Brain microvascular endothelial cell (primary cell): ENCODE results near the gene CELF1.

Source experiments
- DNase-seq: peaks from one replicate; pipeline ENCODE4 v3.0.0-alpha.2; 2020
- H3K27ac ChIP-seq: fragments of 250-450 bp; sonication (Bioruptor Pico); 2 replicates; pipeline ENCODE4 v1.5.1; 2020; ENCODE audit warnings: mild to moderate bottlenecking, moderate library complexity
- H3K27me3 ChIP-seq: fragments of 250-450 bp; sonication (Bioruptor Pico); replicated peaks from 2 replicates; pipeline ENCODE4 v1.5.1; 2020; ENCODE audit warnings: mild to moderate bottlenecking
- H3K36me3 ChIP-seq: fragments of 250-450 bp; sonication (Bioruptor Pico); replicated peaks from 2 replicates; pipeline ENCODE4 v1.5.1; 2020; ENCODE audit warnings: mild to moderate bottlenecking
- H3K4me3 ChIP-seq: 2 replicates; pipeline ENCODE4 v1.5.1; 2011; ENCODE audit warnings: low read depth, mild to moderate bottlenecking, control low read depth, low read length, moderate library complexity
- CTCF ChIP-seq: IDR thresholded peaks from 2 replicates; pipeline ENCODE4 v1.5.1; 2011; ENCODE audit warnings: low read depth, mild to moderate bottlenecking, moderate library complexity, low read length, control low read depth, inconsistent platforms; ENCODE audit errors: missing control alignments
- in situ Hi-C: cut with HindIII; loops from 2 replicates; pipeline ENCODE4 v1.10.0; 2017; ENCODE audit warnings: low sequenced_read_pairs, low pct_ligation_motif_present

CELF1 gene

GRCh38 chr11:47443028-47443700, 109.8 kb downstream of the CELF1 start:
- no peak for TF ChIP-seq CTCF
- Histone ChIP-seq H3K27ac (no peak overlapping the region), H3K27me3 (no peaks in the 10 kb centered on the region), H3K4me3 (no peak overlapping the region), H3K36me3 (no peaks in the 10 kb centered on the region)
- in situ Hi-C loops, result no loop called here
- DNase-seq, result no peak

DNA sequence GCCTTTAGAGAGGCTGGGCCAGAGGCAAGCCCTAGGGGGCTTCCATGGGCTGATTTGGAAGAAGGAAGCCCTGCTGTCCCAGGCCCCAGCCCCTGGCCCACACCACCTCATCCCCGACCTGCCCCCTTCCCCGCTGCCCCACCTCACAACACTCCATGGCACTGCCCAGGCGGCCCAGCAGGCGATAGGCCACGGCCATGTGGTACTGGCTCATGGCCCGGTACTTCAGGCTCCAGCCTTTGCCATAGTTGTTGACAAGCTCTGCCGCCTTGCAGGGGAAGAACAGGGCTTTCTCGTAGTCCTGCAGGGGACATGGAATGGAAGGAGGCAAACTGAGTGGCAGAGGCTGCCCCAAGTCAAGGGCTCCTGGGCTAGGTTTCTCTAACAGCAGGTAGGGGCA, 110.4 kb downstream of the CELF1 start:
- TF ChIP-seq CTCF, result no peak
- H3K27me3 ChIP-seq, result no peaks in the 10 kb centered on the region
- H3K27ac ChIP-seq, result no peak overlapping the region
- no peak for DNase-seq
- in situ Hi-C loops, result no loop called here
- no peak overlapping the region for H3K4me3 ChIP-seq
- no peaks in the 10 kb centered on the region for H3K36me3 ChIP-seq

DNA sequence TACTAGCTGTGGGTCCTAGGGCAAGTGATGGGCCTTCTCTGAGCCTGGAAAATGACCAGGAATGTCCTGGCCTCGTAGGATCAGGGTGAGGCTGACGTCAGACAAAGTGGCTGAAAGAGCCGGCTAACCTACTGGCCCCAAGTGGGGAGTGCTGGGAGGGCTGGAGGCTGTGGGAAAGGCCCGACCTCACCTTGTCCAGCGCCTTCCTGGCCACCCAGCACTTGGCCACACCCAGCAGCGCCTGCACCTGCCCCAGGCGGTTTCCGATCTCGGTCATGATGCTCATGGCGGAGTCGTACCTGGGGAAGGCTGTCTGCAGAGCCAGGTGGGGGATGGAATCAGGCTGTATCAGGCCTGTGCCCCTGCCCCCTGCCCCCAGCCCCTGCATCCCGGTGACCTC, 111.5 kb downstream of the CELF1 start:
- DNase-seq, result no peak
- TF ChIP-seq CTCF, result no peak
- Histone ChIP-seq H3K36me3 (no peaks in the 10 kb centered on the region), H3K27me3 (no peaks in the 10 kb centered on the region), H3K4me3 (no peak overlapping the region), H3K27ac (no peak overlapping the region)
- in situ Hi-C loops, result no loop called here

DNA sequence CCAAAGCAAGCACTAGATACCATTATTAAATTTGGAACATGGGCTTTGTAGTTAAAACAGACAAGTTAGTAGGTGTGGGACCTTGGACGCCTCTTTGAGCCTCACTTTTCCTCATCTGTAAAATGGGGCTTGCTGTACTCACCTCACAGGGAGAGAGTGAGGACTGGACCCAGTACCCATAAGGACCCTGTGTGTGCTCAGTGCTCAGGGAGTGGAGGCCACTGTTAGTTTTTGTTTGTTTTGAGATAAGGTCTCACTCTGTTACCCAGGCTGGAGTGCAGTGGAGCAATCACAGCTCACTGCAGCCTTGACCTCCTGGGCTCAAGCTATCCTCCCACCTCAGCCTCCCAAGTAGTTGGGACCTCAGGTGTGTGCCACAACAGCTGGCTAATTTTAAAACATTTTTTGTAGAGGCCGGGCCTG, 112.9 kb downstream of the CELF1 start:
- no peak for TF ChIP-seq CTCF
- Histone ChIP-seq H3K27ac (no peak overlapping the region), H3K36me3 (no peaks in the 10 kb centered on the region), H3K4me3 (no peak overlapping the region), H3K27me3 (no peaks in the 10 kb centered on the region)
- in situ Hi-C loops, result no loop called here
- no peak for DNase-seq

DNA sequence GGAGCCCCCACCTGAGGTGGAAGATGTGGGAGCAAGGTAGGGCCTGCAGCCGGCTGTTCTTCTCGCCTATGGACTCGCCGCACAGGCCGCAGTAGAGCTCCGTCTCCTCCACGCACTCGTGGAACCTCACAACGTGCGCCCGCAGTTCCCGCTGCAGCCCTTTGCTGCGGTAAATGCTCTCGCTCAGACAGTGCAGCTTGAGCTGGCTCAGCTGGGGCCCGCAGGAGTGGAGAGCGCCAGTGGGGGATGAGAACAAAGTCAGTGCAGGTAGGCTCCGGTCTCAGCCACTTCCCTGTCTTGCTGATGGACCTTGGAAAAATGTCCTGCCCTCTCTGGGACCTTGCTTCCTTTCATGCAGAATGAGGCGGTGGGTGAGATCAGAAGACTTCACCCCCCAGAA, 114.2 kb downstream of the CELF1 start:
- no peak overlapping the region for H3K4me3 ChIP-seq
- H3K27me3 ChIP-seq, result no peaks in the 10 kb centered on the region
- no peak overlapping the region for H3K27ac ChIP-seq
- H3K36me3 ChIP-seq, result no peaks in the 10 kb centered on the region
- in situ Hi-C loops, result no loop called here
- no peak for DNase-seq
- no peak for TF ChIP-seq CTCF
